ENCODE measurements around the gene SLC6A6. TPM values are rescaled to one million over a fixed set of nuclear protein-coding genes. Genes with fewer than 3 reads are reported as not detected.
"Not testable (repeated sequence)": the region's sequence is repeated elsewhere in the genome, so short reads cannot be mapped to it uniquely, and the experiment has no call there.

The SLC6A6 gene
- polyA plus RNA-seq, 3 donors = 1.5 to 11.7 (median 3.8) TPM

DNA sequence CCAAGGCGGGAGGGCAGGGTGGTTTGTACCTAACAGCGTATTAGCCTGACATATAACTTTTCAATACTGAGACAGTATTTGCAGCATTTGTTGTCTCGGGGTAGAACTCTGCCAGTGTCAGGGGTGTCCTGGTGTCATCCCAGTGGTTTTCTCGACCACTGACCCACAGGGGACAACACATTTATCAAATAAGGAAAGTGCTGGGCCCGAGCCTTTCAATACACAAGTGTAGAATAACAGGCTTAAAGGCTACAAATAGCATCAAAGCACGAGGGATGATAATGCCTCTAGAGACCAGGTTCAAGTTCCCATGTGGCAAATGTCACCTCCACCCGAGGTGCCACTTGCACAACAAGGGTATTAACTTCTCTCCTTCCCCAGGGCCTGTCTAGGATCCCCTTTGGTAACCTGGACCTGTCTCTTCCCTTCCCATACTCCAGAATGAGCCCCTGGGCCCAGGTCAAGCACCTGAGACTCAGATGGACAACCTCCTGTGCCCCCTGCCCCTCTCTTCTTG, 9.5 kb upstream of the SLC6A6 start:
- H3K27ac ChIP-seq (ENCODE audit: low read depth, low read length) = no peak overlapping the region
- WGBS, 3 donors = 85 to 87% (median 85%) methylated on average over 7 of the region's 7 CpGs

GRCh38 chr3:14393440-14394106, 8.8 kb upstream of the SLC6A6 start:
- WGBS, 3 donors = 84 to 90% (median 86%) methylated on average over 9 of the region's 9 CpGs
- no peak overlapping the region for H3K27ac ChIP-seq (ENCODE audit: low read depth, low read length)

DNA sequence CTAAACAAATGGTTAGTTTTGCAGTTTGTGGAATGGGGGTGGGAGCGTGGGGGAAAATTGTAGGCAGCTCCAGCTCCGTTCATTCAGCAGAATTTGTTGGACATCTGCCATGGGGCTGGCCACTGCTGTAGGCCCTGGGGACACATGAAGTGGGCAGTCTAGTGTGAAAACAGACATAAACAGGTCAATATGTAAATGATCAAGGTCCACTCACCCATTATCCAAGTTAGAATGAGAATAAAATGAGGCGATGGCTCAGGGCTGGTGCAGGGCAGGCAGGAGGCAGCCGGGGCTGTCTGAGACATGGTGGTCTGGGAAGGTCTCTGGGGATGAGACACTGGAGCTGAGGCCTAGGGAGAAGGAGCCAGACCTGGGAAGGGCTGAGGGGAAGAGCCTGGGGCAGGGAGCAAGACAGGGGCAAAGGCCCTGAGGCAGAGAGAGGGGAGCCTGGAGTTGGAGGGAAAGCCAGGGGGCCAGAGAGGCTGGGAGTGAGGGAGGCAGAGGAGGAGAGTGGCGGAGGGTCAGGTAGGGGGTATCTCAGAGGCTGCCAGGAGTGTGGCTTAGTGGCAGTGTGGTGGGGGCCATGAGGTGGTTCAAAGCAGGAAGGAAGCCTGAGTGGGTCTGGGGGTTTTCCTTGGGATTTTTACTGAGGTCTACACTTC, 6.2 kb upstream of the SLC6A6 start:
- H3K27ac ChIP-seq (ENCODE audit: low read depth, low read length) = no peak overlapping the region
- 76 to 81% (median 76%) methylated on average over 5 of the region's 5 CpGs for WGBS, 3 donors

- WGBS, 3 donors = 76 to 83% (median 82%) methylated on average over 4 of the region's 4 CpGs
- no peak overlapping the region for H3K27ac ChIP-seq (ENCODE audit: low read depth, low read length)
Observed at GRCh38 chr3:14397046-14397445, 5.4 kb upstream of the SLC6A6 start.

DNA sequence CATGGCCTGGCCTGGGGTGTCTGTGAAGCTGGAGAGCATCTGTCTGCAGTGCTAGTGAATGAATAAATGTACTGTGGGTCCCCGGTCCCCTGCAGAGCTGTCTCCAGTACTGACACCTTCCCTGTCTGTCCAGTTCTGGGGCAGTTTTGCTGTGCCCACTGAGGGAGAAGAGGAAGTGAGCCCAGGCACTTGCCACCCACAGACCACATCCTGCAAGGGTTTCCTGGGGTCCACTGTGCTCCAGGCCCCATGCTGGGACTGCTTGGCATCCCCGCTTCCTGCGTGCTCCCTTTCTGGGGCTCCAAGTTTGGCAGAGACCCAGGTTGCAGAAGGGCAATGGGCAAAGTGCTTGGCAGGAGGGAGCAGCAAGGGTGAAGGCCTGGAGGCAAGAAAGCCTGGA, 4.9 kb upstream of the SLC6A6 start:
- no peak overlapping the region for H3K27ac ChIP-seq (ENCODE audit: low read depth, low read length)
- 55 to 68% (median 66%) methylated on average over 3 of the region's 3 CpGs for WGBS, 3 donors

GRCh38 chr3:14397940-14398796, 4.2 kb upstream of the SLC6A6 start:
- 64 to 77% (median 65%) methylated on average over 14 of the region's 14 CpGs for WGBS, 3 donors
- no peak overlapping the region for H3K27ac ChIP-seq (ENCODE audit: low read depth, low read length)

DNA sequence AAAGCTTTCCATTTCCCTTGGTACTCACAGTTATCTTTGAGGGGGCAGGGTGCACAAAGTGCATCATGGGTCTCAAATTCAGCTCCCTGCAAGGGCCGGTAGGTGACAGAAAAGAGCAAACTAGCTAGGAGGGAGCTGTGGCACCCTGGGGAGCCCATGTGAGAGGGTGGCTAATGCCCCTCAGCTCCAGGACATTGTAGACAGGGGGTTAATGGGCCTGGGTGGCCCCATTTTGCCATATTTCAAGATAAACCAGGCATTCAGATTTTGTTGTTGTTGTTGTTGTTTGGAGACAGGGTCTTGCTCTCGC, 3.7 kb upstream of the SLC6A6 start:
- H3K27ac ChIP-seq (ENCODE audit: low read depth, low read length) = no peak overlapping the region
- WGBS, 3 donors = 79 to 95% (median 80%) methylated on average over 2 of the region's 2 CpGs

GRCh38 chr3:14401692-14402303, 608 bp upstream of the SLC6A6 start:
- H3K27ac ChIP-seq (ENCODE audit: low read depth, low read length) = no peak overlapping the region
- 45 to 51% (median 46%) methylated on average over 22 of the region's 22 CpGs for WGBS, 3 donors

DNA sequence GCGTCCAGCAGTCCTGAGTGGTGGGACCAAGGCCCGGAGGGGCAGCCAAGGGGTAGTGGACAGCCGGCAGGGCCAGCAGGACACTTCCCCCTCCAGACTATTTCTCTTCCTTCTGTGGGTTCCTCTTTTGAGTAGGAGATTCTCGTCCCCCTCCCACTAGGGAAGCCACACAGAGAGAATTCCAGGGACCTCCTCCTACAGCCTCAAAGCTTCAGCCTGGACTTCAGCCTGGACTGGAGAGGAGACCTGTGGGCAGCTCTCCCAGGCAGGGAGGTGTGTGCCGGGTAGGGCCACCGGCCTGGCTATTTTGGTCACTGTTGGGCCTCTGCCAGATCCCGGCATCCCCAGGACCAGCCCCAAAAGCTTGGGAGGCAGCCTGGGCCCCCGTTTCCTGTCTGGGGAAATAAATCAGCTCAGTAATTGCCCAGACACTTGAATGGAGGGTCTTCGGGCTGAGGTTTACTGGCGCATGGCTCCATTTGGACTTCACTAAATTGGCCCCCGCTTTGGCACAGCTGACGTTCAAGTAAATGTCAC, 1.3 kb downstream of the SLC6A6 start:
- H3K27ac ChIP-seq (ENCODE audit: low read depth, low read length) = no peak overlapping the region
- 6 to 35% (median 8%) methylated on average over 12 of the region's 12 CpGs for WGBS, 3 donors

DNA sequence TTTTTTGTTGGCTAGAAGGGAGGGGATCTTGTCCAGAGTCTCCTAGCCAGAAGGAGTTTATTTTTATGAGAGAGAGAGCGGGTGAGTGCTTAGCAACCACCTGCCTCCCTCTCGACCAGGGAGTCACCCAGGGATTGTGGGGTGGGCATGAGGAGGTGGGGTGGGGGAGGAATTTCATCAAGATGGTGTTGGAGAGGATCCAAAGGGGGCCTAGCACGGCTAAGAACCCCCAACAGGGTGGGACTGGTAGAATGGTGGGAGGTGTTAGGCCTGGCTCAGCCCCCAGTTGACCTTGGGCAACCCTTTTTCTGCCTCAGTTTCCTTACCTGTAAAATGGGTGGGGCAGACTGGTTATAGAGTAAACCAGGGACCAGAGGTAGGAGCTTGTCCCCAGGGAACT, 1.8 kb downstream of the SLC6A6 start:
- 30 to 52% (median 31%) methylated on average over 3 of the region's 3 CpGs for WGBS, 3 donors
- no peak overlapping the region for H3K27ac ChIP-seq (ENCODE audit: low read depth, low read length)

DNA sequence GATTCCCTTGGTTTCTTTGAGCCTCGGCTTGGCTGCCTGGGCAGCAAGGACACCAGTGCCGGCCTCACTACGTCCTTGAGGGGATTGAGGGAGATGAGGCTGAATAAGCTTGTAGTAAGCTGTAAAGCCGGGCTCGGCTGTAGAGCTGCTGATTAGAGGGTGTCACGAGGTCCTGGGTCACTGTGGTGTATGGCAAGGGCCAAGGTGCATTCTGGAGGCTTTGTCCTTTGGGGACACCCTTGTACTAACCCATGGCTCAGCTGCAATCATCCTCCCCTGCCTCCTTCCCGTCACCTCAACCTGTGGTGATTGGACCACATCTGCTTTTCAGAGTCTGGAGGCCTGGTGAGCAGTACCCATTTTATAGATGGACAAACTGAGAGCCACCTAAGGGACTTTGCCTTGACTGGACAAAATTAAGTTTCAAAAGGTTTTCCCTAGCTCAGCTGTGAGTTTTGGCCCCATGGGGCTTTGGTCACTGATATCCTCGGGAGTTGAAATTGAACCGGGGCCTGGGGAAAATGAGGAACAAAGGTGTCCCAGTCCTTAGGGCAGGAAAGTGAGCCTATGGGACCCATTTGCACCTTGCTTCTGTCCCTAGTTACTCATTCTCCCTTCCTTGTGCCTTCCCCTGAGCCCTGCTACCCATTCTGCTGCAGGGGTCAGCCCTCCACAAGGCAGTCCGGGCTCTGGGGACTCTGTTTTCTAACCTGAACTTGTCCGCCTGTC, 2.4 kb downstream of the SLC6A6 start:
- WGBS, 3 donors = 73 to 84% (median 79%) methylated on average over 11 of the region's 11 CpGs
- H3K27ac ChIP-seq (ENCODE audit: low read depth, low read length) = no peak overlapping the region

- no peak overlapping the region for H3K27ac ChIP-seq (ENCODE audit: low read depth, low read length)
- WGBS, 3 donors = 59 to 73% (median 70%) methylated on average over 10 of the region's 10 CpGs
Observed at GRCh38 chr3:14405360-14406238, 3.2 kb downstream of the SLC6A6 start.

DNA sequence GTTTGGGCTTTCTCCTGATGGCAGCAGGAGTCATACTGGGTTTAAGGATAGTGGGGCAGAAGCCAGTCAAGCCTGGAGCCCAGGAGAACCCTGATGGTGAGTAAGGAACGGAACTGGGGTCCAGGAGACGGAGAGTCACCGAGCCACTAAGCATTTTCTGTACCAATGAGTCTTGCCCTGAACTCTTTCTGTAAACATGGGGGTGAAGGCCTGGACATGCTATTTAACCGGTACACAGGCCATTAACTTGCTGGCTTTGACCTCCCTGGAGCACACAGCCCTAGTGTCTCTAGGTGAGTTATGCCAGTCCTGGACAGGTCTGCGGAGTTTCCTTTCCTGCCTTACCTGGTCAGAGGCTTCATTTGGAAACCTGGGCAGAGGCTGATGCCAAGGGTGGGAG, 3.9 kb downstream of the SLC6A6 start:
- 72 to 76% (median 74%) methylated on average over 5 of the region's 5 CpGs for WGBS, 3 donors
- no peak overlapping the region for H3K27ac ChIP-seq (ENCODE audit: low read depth, low read length)

DNA sequence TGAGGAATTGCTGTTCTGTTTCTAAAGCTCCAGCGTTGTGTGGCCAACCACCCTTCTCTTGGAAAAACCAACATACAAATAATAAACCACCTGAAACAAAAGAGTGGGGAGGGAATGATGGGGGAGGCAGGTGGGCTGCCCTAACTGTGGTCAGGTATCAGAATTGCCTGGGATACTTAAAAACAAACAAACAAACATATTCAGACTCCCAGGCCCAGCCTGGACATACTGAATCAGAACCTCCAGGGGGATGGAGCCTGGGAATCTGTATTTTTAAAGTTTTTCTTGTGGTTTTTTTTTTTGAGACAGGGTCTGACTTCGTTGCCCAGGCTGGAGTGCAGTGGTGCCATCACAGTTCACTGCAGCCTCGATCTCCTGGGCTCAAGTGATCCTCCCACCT, 4.4 kb downstream of the SLC6A6 start:
- H3K27ac ChIP-seq (ENCODE audit: low read depth, low read length) = no peak overlapping the region
- 75 to 88% (median 85%) methylated on average over 3 of the region's 3 CpGs for WGBS, 3 donors

- 83 to 94% (median 94%) methylated on average over 5 of the region's 5 CpGs for WGBS, 3 donors
Observed at GRCh38 chr3:14407203-14407602, 4.8 kb downstream of the SLC6A6 start.

DNA sequence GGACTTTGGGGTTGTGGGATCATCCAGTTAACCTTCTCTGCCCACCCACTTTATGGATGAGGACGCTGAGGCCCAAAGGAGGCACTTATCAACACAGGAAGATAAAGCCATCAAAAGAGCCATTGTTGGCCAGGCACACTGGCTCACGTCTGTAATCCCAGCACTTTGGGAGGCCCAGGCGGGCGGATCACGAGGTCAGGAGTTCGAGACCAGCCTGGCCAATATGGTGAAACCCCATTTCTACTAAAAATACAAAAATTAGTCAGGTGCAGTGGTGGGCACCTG, 7.3 kb downstream of the SLC6A6 start:
- WGBS, 3 donors = 87 to 92% (median 89%) methylated on average over 6 of the region's 6 CpGs
- not testable (repeated sequence) for H3K27ac ChIP-seq (ENCODE audit: low read depth, low read length)

More at GRCh38 chr3:14407203-14407602, 4.8 kb downstream of the SLC6A6 start:
- no peak overlapping the region for H3K27ac ChIP-seq (ENCODE audit: low read depth, low read length)

DNA sequence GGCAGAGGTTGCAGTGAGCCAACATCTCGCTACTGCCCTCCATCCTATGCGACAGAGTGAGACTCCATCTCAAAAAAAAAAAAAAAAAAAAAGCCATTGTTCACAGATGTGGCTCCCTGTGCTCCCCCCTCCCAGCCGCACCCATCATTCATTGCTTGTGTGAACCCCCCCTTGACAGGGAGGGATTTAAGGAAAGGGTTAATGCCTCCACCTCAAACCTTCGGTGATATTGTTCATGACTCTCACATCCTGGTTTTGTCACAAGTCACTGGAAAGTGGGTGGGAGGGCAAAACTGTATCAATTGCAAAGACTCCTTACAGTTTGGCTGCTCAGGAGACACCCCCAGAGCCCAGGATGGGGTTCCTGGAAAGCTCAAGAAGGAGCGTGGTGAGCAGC, 7.7 kb downstream of the SLC6A6 start:
- no peak overlapping the region for H3K27ac ChIP-seq (ENCODE audit: low read depth, low read length)
- 83 to 90% (median 84%) methylated on average over 5 of the region's 5 CpGs for whole genome bisulfite sequencing, 3 donors
